Right renal cortex interstitium (tissue), 3 donors: ENCODE data around the gene PHKB. TPM values are rescaled to one million over a fixed set of nuclear protein-coding genes. Genes with fewer than 3 reads are reported as not detected.
"Not testable (repeated sequence)": the region's sequence is repeated elsewhere in the genome, so short reads cannot be mapped to it uniquely, and the experiment has no call there.

Experiments used
- DNase-seq, 3 donors: peaks; one replicate each; pipeline ENCODE4 v3.0.0-alpha.2; 2013; ENCODE audit warnings: low read depth in 3 of 3, low spot score in 2 of 3
- polyA plus RNA-seq, 3 donors: library from polyadenylated mRNA; unstranded; fragments of 120-200 nt; gene quantifications; one replicate each; pipeline ENCODE4 v1.2.1, GENCODE V29; 2013; ENCODE audit not compliant: insufficient read length in 3 of 3

The PHKB gene
- polyA plus RNA-seq, 3 donors: 79.9 to 87.6 (median 85.1) TPM

GRCh38 chr16:47554587-47554986, 93.5 kb downstream of the PHKB start:
- DNase-seq: not testable (repeated sequence)

GRCh38 chr16:47561286-47561685, 100.2 kb downstream of the PHKB start:
- no peak for DNase-seq

DNA sequence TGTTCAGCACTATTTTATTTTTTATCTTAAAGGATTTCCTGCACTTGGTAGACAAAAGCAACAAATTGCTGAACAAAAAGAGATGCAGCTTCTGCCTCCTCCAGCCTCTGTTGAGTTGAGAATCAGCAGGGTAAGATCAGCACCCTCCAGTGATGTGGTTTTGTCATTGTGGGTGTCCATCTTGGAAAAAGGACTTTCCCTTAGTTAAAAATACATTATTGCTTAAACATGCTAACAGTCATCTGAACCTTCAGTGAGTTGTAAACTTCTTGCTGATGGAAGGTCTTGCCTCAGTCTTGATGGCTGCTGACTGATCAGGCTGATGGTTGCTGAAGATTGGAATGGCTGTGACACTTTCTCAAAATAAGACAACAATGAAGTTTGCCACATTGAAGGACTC, 101.2 kb downstream of the PHKB start:
- no peak for DNase-seq

DNA sequence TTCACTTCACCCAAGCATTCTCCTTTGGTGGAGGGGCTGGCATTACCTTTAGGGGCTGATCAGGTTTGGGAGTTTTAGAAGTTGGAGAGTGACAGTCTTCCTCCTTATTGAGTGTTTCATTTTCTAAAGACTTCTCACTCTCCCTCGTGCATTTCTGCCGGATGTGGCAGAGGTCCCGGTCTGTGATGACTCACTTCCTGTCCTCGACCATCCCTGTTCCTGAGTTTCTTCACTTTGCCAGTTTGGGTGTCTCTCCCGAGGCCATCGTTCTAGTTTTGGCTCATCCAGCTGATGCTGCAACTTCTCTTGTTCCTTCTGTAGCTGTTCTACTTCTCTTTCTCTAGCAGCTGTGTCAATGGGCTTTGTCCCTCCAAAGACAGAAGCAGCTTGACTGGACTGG, 104.3 kb downstream of the PHKB start:
- no peak for DNase-seq

DNA sequence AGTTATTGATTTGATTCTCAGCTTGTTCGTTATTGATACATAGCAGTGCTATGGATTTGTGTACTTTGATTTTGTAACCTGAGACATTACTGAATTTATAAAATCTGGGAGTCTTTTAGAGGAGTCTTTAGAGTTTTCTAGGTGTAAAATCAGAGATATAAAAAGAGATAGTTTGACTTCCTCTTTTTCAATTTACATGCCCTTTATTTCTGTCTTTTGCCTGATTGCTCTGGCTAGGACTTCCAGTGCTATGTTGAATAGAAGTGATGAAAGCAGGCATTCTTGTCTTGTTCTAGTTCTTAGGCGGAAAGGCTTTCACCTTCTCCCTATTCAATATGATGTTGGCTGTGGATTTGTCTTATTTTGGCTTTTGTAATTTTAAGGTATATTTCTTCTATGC, 106.2 kb downstream of the PHKB start:
- no peak for DNase-seq

GRCh38 chr16:47568351-47568750, 107.2 kb downstream of the PHKB start:
- DNase-seq: no peak

DNA sequence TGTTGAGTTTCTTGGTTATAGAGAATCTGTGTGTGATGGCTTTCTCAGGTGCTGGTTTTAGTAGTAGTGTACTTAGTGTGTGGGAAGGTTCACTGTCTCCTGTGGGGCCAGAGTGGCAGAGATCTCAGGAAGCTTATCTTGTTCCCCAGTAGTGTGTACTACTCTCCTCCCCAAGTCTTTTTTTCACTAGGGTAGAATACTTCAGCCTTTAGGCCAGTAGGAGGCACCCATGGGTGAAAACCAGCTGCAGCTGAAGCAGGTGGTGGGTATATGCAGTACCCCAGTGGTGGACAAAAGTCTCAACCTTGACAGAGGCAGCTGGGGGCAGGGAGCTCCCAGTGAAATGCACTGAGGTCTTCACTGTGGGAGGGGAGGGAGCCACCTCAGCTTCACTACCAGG, 109.9 kb downstream of the PHKB start:
- DNase-seq: no peak

DNA sequence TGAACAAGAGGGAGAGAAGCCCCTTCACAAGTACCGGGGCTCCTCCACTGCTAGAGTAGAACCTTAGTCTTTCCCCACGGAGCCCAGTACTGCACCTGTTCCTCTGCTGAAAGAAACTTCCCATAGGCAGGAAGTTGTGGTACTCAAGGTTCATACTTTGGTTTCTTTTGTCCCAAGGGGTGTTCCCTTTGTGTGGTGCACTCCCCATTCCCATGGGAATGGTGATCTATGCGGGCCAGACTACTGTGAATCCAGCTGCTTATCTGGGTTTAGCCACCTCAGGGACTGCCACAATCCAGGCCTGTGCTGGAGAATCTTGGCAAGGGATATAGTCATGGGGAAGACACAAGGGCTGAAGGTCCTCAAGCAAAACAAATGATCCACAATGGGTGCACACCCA, 110.6 kb downstream of the PHKB start:
- DNase-seq: no peak

DNA sequence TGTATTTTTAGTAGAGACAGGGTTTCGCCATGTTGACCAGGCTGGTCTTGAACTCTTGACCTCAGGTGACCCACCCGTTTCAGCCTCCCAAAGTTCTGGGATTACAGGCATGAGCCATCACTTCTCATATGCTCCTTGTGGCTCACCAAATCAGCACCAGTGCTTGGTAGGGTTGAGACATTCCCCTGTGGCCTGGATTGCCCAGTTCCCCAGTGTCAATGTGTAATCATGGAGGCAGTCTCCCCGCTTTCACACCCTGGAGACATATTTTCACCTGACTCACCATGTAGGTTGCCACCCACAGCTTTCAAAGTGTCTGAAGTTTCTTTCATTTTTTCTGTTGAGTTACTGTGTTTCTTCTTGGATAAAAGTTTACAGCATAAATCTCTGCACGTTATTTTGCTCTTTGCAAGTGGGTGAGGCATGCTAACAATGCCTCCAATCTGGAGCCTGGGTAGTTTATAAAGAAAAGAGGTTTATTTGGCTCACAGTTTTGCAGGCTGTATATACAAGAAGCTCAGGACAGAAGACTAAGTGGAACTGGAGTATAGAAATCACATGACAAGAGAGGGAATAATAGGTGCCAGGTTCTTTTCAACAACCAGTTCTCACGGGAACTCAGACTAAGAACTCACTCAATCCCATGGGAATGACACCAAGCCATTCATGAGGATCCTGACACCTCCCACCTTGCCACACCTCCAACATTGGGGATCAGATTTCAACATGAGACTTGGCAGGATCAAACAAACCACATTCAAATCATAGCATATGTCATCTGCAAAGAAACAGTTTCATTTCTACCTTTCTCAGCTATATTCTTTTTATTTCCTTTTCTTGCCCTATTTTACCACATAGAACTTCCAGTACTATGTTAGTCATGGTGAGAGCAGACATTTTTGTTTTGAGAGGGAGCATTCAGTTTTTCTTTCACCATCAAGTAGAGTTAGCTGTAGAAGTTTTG, 113.2 kb downstream of the PHKB start:
- DNase-seq: no peak

GRCh38 chr16:47577029-47577428, 115.9 kb downstream of the PHKB start:
- no peak for DNase-seq

DNA sequence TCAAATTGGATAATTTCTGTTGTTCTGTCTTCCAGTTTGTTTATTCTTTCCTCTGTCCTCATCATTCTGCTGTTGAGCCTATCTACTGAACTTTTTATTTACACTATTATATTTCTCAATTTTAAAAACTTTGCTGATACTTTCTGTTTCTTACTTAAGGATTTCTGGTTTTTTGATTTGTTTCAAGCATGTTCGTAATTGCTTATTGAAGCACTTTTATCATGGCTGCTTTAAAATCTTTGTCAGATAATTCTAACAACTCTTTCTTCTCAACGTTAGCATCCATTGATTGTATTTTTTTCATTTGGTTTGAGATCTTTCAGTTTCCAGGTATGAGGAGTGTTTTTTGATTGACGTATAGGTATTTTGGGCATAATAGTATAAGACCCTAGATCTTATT, 116.9 kb downstream of the PHKB start:
- no peak for DNase-seq

DNA sequence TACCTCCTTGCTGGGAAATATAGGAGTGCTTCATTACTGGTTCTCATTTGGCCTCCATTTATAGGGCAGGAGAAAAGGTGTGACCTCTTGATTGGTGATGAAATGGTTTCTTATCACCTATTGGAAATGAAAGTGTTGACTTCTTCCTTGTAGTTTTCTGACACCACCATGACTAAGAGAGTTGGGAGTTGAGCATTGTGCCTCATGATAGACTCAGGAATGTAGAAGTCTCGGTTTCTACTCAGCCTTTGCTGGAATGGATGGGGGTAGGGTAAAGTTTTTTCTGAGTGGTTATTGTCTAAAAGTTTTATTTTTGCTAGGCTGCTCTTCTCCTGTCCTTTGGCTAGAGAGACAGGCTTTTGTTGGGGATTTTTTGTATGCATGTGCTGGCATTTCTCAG, 117.4 kb downstream of the PHKB start:
- DNase-seq: no peak

GRCh38 chr16:47581114-47581513, 120.0 kb downstream of the PHKB start:
- DNase-seq: no peak

DNA sequence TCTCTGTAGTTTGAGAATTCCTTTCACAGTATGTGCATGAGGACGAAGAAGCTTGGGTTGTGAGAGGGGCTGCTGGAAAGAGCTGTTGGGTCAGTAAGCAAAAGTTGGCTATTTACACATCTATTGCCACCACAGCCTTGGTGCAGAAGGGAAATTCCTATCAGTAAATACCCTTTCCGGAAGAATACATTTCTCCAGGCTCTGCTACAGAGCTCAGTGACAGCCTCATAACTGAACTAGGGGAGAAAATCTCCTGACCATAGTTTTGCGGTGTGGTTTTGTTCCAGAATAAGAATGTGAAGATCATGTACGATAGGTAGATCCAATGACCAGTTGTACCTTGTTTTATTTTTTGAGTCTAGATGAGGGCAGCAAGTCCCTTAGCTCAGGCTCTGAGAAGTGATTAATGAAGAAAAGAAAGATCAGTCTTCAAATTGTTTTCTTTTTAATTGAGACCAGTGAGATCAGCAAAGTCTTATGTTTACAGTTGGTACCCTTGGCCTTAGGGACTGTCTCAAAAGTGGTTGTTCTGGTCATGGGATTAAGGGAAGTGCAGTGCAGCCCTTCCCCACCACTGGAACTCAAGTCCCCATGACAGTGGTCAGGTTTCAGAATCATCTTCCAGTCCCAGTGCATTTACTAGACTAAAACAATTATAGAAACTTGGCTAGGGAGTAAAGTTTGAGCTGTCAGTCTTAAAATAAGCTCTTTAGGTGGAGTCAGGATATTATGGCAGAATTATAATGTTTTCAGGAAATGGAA, 123.5 kb downstream of the PHKB start:
- no peak for DNase-seq

DNA sequence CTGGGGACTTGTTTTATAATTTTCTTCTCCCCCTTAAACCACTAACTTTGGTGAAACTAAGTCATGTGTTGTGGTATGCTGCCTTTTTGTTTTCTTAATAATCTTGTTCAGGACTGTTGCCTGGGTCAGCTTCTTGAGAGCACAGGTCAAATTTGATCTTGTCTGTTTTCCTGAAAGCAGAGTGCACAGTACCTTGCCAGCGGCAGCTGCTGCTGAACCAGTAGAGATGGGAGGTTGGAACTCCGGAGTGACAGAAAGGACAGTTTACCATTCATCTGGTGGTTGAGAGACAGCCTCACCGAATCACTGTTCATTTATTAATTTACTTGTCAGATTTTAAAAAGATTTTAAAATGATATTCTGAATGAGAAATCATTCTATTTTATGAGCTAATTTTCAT, 125.0 kb downstream of the PHKB start:
- no peak for DNase-seq

GRCh38 chr16:47590472-47590871, 129.3 kb downstream of the PHKB start:
- no peak for DNase-seq

GRCh38 chr16:47592232-47592631, 131.1 kb downstream of the PHKB start:
- no peak for DNase-seq

DNA sequence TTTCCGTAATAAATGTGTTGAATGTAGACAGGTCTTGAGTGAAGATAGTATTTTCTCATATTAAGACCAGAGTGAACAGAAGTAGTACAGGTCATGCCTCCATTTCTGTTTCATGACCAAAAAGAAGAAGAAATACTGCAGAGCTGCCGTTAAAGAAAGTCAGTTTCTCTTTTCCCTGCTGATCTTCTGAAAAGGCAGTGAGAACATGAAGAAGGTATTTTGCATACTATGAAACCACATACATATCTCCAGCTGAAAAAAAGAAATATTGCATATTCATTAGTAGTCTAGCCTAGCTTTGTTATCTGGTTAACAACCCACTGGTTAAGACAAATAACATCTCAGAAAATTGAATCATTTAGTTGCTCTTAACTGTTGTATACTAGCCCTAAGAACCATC, 138.4 kb downstream of the PHKB start:
- no peak for DNase-seq

DNA sequence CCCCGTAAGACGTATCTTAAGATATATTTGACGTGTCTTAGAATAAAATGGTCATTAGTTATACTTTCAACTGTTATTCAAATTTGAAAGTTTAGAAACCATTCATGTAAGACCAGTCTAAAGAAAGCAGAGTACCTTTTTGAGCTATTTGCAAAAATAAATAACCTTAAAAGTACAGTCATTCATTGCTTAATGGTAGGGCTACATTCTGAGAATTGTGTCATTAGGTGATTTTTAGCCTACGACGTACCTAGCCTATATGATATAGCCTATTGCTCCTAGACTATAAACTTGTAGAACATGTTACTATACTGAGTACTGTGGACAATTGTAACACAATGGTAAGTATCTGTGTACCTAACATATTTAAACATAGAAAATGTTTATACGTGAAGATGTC, 139.2 kb downstream of the PHKB start:
- DNase-seq: no peak

DNA sequence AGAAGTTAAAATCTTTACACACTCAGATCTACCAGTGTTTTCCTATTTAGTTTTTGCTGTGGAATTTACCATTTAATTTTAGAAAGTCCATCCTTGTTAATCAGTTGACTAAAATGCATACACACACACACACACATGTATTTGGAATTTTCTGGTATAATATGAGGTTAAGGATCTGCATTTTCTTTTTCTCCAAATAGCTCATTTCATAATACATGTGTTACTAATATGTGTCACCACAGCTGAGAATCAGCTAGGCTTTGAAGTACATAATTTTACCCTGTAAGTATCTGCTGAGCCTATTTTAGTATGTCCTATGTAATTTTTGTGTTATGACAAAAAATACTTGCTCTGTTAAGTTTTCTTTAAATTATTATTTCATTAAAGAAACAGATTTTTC, 143.2 kb downstream of the PHKB start:
- DNase-seq: no peak

- no peak for DNase-seq
These were observed 149.9 kb downstream of the PHKB start for GRCh38 chr16:47611042-47611441.
